ENCODE measurements around the gene GPSM1.
A peak's percentile ranks its signal among the peaks of the same experiment; 100 is the strongest.

GPSM1 gene

DNA sequence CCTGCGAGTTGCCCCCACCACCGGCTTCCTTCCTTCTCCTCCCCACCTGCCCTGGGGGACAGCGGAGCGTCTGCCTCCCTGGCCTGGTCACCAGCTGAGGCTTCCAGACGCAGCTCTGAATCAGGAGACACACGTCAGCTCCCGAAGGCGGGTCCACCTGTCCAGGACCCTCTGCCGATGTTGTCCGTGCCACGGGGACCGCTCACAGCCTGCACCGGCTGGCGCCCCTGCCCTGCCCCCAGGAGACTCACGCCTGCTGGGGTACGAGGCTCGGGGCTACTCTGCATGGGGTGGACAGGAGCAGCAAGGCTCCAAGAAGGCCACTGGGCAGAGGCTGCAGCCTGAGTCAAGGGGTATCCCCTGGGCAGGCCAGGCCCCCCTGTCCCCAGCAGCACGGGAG is 21.5 kb upstream of the GPSM1 start:
- DNase-seq, result no peak

DNA sequence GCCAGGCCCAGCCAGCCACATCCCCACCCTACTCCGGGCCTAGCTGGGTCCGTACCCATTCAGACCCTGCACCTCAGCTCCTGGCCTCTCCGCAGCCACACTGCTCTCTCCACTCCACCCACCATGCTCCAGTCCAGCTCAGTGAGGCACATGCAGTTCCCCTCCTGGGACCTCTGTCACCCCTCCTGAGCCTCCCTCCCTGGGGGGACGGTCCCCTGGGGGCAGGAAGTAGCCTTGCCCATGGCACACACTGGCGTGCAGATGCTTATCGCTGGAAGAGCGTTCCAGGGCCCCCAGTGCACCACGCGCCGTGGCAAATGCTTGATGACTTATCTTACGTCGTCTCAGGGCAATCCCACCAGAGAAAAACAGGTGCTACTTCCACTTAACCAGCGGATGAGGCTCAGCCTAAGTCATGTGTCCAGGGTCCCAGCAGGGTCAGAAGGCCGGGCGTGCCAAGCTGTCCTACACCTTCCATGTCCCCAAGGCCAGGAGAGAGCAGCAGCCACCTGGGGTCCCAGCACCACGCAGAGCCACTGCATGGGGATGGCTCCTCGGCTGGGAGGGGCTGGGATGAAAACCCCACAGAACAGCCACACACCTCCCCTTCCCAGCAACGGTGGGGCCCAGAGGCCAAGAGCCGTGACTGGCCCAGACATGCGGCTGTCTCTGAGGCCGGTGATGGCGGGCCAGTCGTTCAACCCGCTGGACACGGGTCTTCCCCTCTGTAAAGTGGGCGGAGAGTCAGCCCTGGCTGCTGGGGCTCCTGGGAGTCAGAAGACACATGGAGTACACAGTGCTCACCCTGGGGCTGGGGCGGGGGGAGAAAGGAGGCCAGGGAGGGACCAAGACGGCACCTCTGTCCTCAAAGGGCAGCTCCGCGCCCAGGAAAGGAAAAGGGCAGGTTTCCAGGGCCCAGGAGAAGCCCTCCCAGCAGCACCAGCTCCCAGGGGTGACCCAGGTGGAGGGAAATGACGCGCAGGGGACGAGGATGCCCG is 20.8 kb upstream of the GPSM1 start:
- DNase-seq, result no peak

DNA sequence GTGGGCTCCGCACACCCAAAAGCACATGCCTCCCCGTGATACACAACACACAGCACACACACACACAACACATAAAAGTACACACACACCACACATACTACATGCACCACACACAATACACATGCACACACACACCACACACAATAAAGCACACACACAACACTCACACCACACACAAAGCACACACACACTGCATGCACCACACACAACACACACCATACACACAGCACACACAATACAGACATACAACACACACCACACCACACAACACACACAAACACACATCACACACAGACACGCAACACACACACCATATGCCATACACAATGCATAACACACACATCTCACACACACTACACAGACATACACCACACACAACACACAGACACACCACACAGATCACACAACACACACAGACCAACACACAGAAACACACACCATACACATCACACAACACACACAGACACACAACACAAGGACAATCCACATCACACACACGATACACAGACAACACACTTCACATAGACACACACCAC is 20.1 kb upstream of the GPSM1 start:
- no peak for DNase-seq

DNA sequence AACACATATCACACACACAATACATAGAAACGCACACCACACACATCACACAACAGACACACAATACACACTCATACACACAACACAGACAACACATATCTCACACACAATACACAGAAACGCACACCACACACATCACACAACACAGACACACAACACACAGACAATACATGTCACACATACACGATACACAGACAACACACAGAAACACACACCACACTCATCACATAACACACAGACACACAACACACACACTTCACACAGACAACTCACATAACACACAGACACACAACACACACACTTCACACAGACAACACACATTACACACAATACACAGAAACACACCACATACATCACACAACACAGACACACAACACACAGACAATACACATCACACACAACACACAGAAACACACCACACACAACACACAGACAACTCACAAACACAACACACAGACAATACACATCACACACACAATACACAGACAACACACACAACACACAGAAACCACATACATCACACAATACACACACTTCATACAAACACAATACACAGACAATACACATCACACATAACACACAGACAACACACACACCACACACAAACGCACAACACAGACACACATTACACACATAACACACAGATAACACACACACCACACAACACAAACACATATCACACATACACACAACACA is 19.2 kb upstream of the GPSM1 start:
- DNase-seq, result no peak

DNA sequence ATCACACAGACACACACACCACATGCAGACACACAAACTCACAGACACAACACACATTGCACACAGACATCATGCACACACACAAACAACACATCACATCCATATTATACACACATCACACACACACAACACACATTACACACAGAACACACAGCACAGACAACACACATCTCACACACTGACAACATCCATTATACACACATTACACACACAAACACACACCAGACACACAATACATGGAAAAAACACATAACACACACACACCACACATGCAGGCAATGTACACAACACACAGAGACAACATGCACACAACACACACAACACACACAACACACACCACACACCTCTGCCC is 18.7 kb upstream of the GPSM1 start:
- no peak for DNase-seq

DNA sequence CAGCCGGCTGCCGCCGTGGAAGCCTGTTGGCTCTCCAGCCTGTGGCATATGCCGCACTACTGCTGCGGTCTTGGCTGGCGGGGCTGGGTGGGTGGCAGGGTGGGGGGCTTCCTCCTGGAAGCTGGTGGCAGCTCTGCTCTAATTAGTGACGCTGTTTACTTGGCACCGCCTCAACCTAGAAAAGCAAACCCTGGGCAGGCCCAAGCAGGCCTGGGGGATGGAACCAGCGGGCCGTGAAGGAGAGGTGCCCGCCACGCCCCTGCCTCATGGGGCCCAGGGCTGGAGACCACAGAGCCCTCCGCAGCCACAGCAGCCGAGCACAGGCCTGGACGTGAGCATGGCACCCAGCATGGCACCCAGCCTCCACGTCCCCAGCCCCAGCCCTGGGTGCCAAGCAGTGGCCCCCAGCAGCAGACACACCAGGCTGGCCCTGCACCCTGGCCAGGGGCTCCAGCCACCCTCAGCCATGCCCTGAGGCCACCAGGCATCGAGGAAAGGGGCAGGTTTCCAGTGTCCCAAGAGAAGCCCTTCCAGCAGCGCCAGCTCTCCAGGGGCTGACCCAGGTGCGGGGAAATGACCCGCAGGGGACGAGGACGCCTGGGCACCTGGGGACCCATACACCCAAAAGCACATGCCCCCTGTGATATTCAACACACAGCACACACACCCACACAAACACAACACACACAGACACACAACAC is 18.1 kb upstream of the GPSM1 start:
- peak; percentile 73 for DNase-seq

DNA sequence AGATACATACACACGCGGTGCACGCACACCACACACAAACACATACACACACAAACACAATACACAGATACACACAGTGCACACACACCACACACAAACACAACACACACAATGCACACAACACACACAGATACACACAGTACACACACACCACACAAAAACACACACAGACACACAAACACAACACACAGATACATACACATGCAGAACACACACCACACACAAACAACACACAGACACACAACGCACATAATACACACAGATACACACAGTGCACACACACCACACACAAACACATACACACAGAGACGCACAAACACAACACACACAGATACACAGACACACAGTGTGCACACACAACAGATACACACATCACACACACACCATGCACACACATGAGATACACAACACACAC is 17.5 kb upstream of the GPSM1 start:
- DNase-seq, result no peak

DNA sequence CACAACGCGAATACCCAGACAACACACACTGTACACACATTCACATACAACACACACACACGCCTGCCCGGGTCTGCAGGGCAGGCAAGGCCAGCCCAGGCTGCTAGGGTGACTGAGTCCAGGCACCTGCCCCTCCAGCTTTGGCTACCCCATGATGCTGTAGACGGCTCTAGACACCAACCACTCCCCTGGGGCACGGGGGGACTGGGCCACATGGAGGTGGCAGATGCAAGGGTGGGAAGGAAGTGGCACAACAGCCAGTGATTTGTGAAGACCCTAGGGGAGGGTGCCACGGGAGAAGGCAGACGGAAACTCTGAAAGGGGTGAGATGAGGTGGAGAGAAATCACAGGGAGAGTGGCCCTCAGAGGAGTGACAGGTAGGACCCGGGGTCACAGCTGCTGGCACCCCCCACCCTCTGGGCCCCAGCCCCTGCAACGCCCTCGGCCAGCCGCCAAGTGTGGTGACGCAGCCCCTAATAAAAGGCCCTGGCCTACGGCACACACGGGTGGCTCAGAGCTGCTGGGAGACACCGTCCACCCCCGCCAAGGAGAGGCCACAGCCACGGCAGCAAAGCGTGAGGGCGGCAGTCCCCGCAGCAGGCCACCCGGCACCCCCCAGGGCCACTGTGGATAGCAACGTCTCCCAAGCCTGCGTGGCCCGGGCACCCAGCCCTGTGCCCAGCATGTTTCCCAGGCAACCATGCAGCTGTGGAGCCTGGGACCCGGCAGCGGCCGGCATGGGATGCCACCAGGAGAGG is 16.9 kb upstream of the GPSM1 start:
- peak; percentile 18 for DNase-seq

DNA sequence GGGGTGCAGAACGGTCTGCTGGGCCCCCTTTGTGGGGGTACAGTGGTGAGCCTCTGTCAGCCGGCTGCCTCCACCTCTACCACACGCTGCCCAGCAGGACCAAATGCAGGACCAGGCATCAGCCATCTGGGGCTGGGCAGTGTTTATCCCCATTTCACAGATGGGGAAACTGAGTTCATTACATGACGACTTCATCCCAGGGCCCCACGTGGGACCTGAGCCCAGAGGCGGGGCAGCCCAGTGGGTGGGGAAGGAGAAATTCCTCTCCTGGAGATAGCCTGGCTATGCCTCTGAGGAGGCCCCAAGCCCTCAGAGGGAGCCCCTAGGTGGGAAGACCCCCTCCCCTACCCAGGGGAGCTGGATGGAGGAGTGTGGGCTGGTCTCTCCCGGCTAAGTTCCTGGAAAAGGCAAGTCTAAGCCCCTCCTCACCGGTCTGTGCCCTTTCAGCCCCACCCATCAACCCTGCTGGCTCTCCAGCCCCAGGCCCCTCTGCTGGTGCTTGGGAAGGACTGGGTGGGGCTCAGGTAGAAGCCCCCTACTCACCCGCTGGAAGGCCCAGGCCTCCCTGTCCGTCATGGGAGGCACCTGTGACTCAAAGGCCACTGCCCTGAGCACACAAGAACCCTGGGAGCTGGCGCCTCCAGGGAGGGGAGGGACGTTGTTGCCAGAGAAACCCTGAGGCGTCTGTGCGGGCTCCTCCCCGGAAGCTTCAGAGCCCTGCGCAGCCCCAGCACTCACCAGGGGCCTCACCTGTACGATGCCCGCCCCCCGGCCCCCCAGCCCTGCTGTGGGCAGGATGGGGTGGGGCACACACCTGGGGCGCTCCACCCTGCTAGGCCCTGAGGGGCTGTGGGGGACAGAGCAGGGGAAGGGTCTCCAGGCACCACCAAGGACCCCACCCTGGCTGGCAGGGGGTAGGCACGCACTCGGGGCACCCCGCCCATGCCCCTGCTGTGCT is 16.0 kb upstream of the GPSM1 start:
- DNase-seq, result peak; percentile 87

DNA sequence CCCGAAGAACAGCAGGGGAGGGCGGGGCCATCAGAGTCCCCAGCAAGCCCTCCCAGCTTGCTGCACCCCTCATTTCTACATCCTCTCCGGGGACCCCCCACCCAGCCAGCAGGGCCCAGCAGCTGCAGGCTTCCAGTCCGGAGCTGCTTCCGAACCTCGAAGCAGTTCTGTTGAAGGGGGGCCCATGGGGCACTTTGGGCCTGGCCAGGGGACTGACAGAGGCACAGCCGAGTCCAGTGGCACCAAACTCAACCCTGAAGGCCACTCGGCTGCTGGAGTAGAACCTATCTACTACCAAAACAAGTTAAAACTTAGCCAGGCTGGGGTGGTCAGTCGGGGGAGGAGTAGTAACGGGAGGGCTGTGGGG is 15.3 kb upstream of the GPSM1 start:
- no peak for DNase-seq

DNA sequence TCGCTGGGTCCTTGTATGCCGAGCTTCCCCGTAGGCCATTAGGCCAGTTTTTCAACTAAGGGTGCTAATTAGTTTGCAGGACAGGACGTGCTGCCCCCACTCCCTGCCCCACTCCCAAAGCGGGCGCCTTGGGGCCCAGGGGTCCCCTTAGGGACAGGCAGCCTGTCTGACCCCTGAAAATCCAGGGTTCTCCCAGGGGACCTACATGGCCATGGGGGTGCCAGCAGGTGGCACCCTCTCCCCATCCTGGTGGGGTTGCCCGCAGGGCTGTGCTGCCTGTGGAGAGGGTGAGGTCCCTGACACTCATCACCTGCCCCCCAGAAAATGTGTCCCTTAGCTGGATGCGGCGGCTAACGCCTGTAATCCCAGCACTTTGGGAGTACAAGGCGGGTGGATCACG is 14.9 kb upstream of the GPSM1 start:
- peak; percentile 31 for DNase-seq

DNA sequence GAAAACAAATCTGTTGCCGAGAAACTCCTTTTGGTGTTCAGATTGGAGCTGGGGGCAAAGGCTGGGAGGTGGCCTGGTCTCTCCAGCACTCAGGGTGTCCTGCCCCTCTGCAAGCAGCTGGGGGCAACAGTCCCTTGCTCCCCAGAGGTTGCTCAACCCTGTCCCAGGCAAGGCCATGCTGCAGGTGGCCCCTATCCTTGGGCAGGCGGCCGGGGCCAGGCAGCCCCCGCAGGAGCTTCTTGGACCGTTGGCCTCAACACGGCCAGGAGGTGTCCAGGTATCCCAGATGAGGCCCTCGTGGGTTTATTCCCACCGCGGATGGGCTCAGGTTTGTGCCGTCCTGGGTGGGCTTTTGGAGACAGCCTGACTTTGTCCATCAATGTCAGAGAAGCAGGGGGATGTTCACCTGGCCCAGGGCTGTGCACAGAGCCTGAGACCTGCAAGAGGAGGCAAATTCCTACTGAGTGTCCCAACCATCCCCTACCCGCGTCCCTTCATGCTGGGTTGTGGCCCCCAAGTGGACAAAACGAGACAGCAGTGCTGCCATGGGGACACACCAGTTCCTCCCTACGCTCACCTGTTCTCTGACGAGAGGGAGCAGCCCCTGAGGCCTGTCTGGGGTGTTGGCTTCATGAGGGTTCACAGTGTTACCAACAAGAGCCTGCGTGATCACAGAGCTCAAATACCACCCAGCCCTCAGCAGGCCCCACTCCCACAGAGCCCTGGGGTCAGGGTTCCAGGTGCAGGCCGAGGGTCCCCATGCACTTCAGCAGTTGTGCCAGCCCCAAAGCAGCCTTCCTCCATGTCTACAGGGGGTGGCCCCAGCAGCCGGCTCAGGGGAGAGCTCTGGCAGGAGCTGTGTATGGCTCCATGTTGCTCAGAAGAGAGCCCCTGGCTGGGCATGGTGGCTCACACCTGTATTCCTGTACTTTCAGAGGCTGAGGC is 14.0 kb upstream of the GPSM1 start:
- DNase-seq, result no peak

DNA sequence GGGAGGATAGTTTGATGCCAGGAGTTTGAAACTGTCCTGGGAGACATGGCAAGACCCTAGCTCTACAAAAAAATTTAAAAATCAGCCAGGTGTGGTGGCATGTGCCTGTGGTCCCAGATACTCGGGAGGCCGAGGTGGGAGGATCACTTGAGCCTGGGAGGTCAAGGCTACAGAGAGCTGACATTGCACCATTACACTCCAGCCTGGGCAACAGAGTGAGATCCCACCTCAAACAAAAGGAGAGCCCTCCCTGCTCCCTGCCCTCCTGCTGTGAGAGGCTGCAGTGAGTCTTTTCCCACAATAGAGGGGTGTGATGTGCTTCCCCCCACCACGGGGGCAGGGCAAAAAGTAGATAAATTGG is 13.3 kb upstream of the GPSM1 start:
- no peak for DNase-seq

DNA sequence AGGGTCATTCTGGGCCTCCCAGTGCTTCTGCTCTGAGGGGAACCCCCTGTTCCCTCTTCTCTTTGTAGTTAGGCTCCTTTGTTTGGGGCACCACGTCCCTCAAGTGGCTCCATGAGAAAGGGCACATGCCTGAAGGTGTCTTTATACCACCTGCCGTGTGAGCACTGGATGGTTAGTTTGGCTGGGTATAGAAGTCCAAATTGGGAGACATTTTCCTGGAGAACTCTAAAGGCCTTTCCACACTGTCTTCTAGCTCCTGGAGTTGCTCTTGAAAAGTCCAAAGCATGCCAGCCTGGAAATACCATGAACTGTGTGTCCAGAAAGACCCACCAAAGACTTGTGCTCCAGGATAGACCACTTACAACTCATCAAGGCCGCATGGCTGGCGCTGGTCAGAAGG is 12.4 kb upstream of the GPSM1 start:
- no peak for DNase-seq

DNA sequence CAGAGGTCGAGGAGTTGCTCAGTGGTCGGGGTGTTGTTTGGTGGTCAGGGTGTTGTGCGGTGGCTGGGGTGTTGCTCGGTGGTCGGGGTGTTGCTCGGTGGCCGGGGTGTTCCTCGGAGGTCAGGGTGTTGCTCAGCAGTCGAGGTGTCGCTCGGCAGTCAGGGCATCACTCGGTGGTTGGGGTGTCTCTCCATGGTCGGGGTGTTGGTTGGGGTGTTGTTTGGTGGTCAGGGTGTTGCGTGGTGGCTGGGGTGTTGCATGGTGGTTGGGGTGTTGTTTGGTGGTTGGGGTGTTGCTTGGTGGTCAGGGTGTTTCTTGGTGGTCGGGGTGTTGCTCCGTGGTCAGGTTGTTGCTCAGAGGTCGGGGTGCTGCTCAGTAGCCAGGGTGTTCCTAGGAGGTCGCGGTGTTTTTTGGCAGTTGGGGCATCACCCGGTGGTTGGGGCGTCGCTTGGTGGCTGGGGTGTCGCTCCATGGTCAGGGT is 11.0 kb upstream of the GPSM1 start:
- no peak for DNase-seq

DNA sequence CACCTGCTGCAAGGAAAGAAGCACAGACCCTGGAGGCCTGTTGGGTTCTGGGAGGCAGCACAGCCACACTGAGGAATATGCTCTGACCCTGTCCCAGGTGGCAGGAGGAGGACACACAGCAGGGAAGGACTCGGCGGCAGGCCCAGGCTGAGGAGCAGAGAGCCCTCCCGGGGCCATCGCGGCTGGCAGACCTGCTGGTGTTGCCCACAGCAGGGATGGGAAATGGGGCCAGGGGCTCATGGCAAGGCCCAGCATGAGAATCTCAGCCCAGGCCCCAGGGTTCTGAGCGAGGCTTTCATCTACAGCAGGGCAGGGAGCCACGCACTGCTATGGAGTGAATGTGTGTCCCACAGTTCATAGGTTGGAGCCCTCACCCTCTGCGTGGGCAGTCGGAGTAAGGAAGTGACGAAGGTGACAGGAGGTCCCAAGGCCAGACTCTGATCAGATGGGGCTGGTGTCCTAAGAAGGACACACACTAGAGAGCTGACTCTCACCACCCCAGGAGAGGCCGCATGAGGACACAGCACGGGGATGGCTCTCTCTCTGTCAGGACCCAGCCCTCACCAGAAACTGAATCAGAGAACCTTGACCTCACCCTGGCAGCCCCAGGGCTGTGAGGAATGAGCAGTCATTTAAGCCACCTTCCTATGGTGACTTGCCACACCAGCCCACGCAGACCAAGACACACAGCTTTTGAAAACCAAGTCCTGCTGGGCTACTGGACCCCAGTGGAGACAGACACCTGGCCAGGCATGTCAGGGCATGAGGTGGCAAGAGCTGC is 10.3 kb upstream of the GPSM1 start:
- no peak for DNase-seq

DNA sequence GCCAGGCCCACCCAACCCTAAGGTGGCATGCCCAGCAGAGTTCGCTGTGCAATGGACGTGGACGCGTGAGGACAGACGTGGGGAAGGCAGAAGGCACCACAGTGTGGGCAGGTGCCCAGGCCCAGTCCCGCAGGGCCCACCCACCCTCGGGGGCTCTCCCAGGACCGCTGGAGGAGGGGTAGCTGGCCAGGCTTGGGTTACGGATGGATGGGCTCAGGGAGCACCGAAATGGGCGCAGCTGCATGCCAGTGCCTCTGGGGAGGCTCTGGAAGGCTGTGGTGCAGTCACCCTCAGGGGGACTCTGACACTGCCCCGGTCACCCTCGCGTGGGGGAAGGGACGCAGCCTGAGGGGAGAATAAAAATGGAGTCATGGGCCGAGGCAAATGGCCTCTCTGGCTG is 9.6 kb upstream of the GPSM1 start:
- DNase-seq, result no peak

DNA sequence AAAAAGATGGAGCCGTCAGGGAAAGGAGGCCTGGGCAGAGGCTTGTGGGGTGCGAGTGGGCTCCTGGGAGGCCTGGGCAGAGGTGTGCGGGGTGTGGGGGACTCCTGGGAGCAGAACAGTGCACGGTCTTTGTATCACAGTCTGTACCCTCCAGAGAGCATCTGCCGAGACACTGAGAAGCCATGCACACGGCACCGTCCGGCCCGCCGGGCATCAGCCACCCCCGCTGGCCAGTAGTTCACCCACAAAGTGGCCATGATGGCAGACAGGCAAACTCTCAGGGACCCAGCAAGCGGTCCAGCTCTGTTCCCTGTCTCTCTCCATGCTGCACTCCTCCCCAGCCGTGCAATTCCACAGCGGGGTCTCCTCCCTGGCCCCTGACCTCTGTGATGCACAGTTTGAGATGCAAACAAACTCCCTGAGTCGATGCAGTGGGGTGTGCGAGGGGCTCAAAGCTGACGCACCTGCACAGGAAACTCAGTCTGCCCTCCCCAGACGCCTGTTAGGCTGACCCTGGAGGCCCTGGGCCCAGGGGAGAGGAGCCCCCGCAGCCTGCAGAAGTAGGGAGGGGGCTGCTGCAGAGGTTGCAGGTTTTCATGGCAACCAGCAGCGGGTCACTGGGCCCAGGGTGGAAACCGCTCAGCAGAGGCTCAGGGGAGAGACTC is 9.1 kb upstream of the GPSM1 start:
- no peak for DNase-seq

DNA sequence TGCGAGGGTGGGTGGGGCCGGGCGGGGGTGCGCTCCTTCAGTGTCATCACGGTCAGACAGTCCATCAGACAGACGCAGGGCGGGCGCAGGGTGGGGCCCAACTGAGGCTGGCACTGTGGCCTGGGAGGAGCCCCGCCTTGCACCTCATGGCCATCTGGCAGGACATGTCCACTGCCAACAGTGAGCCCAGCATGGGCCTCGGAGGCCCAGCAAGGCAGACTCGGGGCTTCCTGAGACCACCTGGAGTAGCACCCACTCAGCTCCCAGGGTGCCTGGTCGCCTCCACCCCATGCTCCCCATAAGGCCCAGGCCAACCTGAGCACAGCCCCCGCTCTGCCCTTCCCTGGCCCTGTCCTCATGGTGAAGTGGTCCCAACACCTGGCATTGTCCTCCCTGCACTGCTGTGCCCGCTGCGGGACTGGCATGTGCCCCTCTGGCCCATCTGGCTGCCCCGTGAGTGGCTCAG is 8.5 kb upstream of the GPSM1 start:
- DNase-seq, result no peak
